ENCODE data around the gene ZFHX3. TPM values are rescaled to one million over a fixed set of nuclear protein-coding genes. Genes with fewer than 3 reads are reported as not detected.
"Not testable (repeated sequence)": the region's sequence is repeated elsewhere in the genome, so short reads cannot be mapped to it uniquely, and the experiment has no call there.

ZFHX3 gene
- total RNA-seq, 2 donors from 2014 or later, result 9.2 to 18.9 TPM

GRCh38 chr16:73014768-73015167 is 33.2 kb downstream of the ZFHX3 start:
- H3K4me1 ChIP-seq, result peaks cover 0 to 36% of the 10 kb centered on the region in 2 donors
- no peak overlapping the region for H3K27ac ChIP-seq
- TF ChIP-seq, protein P1, sequence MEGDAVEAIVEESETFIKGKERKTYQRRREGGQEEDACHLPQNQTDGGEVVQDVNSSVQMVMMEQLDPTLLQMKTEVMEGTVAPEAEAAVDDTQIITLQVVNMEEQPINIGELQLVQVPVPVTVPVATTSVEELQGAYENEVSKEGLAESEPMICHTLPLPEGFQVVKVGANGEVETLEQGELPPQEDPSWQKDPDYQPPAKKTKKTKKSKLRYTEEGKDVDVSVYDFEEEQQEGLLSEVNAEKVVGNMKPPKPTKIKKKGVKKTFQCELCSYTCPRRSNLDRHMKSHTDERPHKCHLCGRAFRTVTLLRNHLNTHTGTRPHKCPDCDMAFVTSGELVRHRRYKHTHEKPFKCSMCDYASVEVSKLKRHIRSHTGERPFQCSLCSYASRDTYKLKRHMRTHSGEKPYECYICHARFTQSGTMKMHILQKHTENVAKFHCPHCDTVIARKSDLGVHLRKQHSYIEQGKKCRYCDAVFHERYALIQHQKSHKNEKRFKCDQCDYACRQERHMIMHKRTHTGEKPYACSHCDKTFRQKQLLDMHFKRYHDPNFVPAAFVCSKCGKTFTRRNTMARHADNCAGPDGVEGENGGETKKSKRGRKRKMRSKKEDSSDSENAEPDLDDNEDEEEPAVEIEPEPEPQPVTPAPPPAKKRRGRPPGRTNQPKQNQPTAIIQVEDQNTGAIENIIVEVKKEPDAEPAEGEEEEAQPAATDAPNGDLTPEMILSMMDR (IDR thresholded peaks at IDR 0.05), result no peak

GRCh38 chr16:73013974-73014373 is 34.0 kb downstream of the ZFHX3 start:
- Histone ChIP-seq H3K4me1 (peaks cover 0 to 28% of the 10 kb centered on the region in 2 donors), H3K4me3 (no peak overlapping the region), H3K27me3 (no peaks in the 10 kb centered on the region), H3K9me3 (no peaks in the 10 kb centered on the region), H3K36me3 (no peaks in the 10 kb centered on the region), H3K27ac (no peak overlapping the region)
- TF ChIP-seq, protein P1 (IDR thresholded peaks at IDR 0.05), result no peak
- no peak for DNase-seq (ENCODE audit: low spot score)

More at GRCh38 chr16:73014768-73015167, 33.2 kb downstream of the ZFHX3 start:
- H3K36me3 ChIP-seq, result no peaks in the 10 kb centered on the region
- H3K4me3 ChIP-seq, result no peak overlapping the region
- no peaks in the 10 kb centered on the region for H3K9me3 ChIP-seq
- DNase-seq (ENCODE audit: low spot score), result no peak
- H3K27me3 ChIP-seq, result no peaks in the 10 kb centered on the region

DNA sequence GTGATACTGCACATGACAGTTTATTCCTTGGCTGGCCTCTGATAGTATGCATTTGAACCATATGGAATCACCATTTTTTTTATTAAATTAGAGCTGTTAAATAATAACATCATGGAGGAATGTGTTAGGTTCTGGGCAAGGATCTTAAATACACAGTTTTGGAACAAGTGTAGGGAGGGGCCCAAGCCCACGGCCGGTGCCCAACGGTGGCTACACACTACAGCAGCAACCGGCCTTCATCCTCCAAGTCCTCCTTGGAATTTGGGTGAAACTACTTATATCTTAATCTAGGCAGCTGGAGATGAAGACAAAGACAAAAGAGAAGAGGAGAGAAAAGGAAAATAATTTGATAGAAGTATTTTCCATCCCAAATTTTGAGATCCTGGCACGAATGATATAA is 35.6 kb downstream of the ZFHX3 start:
- Histone ChIP-seq H3K4me1 (peaks cover 0 to 21% of the 10 kb centered on the region in 2 donors), H3K27ac (no peak overlapping the region), H3K27me3 (no peaks in the 10 kb centered on the region), H3K9me3 (no peaks in the 10 kb centered on the region), H3K4me3 (no peak overlapping the region), H3K36me3 (no peaks in the 10 kb centered on the region)
- TF ChIP-seq, protein P1 (IDR thresholded peaks at IDR 0.05), result no peak
- no peak for DNase-seq (ENCODE audit: low spot score)

DNA sequence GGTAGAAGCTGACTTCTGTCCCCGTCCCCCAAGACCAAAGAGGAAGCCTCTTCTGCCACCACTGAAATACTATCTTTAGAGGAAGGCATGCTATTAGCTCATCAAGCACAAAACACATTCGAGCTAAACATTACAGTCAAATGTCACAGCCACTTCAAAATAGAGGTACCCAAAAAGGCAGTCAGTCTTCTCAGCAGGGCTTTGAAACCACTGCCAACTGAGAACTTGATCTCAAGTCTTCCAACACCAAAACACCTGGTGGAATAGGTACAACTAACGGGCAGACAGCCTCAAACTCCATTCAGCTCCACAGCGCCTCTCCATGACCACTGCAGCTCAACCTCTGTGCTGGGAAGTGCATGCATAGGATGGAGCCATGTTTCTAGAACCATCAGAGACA is 36.0 kb downstream of the ZFHX3 start:
- DNase-seq (ENCODE audit: low spot score), result no peak
- no peaks in the 10 kb centered on the region for H3K27me3 ChIP-seq
- TF ChIP-seq, protein P1 (IDR thresholded peaks at IDR 0.05), result no peak
- H3K36me3 ChIP-seq, result no peaks in the 10 kb centered on the region
- H3K4me1 ChIP-seq, result peaks cover 0 to 21% of the 10 kb centered on the region in 2 donors
- no peaks in the 10 kb centered on the region for H3K9me3 ChIP-seq
- no peak overlapping the region for H3K4me3 ChIP-seq
- no peak overlapping the region for H3K27ac ChIP-seq

- DNase-seq (ENCODE audit: low spot score), result no peak
- Histone ChIP-seq H3K9me3 (no peaks in the 10 kb centered on the region), H3K27me3 (no peaks in the 10 kb centered on the region), H3K27ac (no peak overlapping the region), H3K4me3 (no peak overlapping the region), H3K36me3 (no peaks in the 10 kb centered on the region), H3K4me1 (peaks cover 0 to 14% of the 10 kb centered on the region in 2 donors)
- TF ChIP-seq, protein P1 (IDR thresholded peaks at IDR 0.05), result no peak
These were observed 37.7 kb downstream of the ZFHX3 start for GRCh38 chr16:73010150-73010676.

GRCh38 chr16:73009710-73010109 is 38.2 kb downstream of the ZFHX3 start:
- not testable (repeated sequence) for H3K36me3 ChIP-seq; DNase-seq (ENCODE audit: low spot score); H3K27ac ChIP-seq; H3K27me3 ChIP-seq; H3K9me3 ChIP-seq; H3K4me3 ChIP-seq
- peaks cover 0 to 14% of the 10 kb centered on the region in 2 donors for H3K4me1 ChIP-seq

All from right atrium auricular region (tissue), 2 donors.